Prostate gland (tissue), 2 donors: ENCODE results near the gene PRPF38B. TPM values are rescaled to one million over a fixed set of nuclear protein-coding genes. Genes with fewer than 3 reads are reported as not detected.

Source experiments
- DNase-seq: peaks from one replicate; pipeline ENCODE4 v3.0.0-alpha.2; 2019; ENCODE audit warnings: low spot score
- H3K27ac ChIP-seq, 2 donors: fragments of 200-600 bp; sonication (generic); 2 replicates each; pipeline ENCODE4 v1.5.1; 2017 to 2019
- H3K27me3 ChIP-seq: fragments of 200-600 bp; sonication (generic); replicated peaks from 2 replicates; pipeline ENCODE4 v1.5.1; 2019; ENCODE audit not compliant: insufficient read depth
- H3K36me3 ChIP-seq, 2 donors: fragments of 200-600 bp; sonication (generic); 1 replicate in 1 of 2; 2 replicates in 1 of 2; pipeline versions ENCODE4 v1.5.1 to v1.8.1; 2017 to 2019
- H3K4me1 ChIP-seq: fragments of 200-600 bp; sonication (generic); replicated peaks from 2 replicates; pipeline ENCODE4 v1.5.1; 2019
- H3K4me3 ChIP-seq, 2 donors: fragments of 200-600 bp; sonication (generic); 2 replicates each; pipeline ENCODE4 v1.5.1; 2017 to 2019
- H3K9me3 ChIP-seq: fragments of 200-600 bp; sonication (generic); 2 replicates; pipeline ENCODE4 v1.5.1; 2017
- POLR2A ChIP-seq: fragments of 450-650 bp; IDR thresholded peaks from one replicate; pipeline ENCODE4 v1.6.1; 2016; ENCODE audit warnings: antibody characterized with exemption, mild to moderate bottlenecking
- POLR2AphosphoS5 ChIP-seq: sonication (generic); formaldehyde crosslinking; IDR thresholded peaks from one replicate; pipeline ENCODE4 v1.6.1; 2017; ENCODE audit warnings: antibody characterized with exemption
- WGBS: methylation state at CpG from one replicate; pipeline ENCODE4 v1.1.5; 2018; 5-methylcytosine and 5-hydroxymethylcytosine counted together
- intact Hi-C: fragments of 100-400 bp; cut with DNase I; formaldehyde crosslinking; loops from one replicate; pipeline ENCODE4 v1.14.2; 2022
- total RNA-seq, 2 donors: library from RNA; depleted of rRNA; stranded (reverse); fragments of >200 nt; gene quantifications; one replicate each; pipeline ENCODE4 v1.1.0, GENCODE V29; 2016
- TF ChIP-seq, protein P1 (sequence below), 4 experiments: fragments of 200-600 bp in 2 of 4; fragments of 450-650 bp in 2 of 4; sonication (generic) in 2 of 4; IDR thresholded peaks; 1 replicate in 3 of 4; 2 replicates in 1 of 4; pipeline ENCODE4 v1.5.1; 2016 to 2019; ENCODE audit warnings: antibody characterized with exemption in 4 of 4, mild to moderate bottlenecking in 2 of 4, moderate library complexity in 2 of 4

PRPF38B gene
- total RNA-seq, 2 donors from 2014 or later = 18.9 to 24.2 TPM

DNA sequence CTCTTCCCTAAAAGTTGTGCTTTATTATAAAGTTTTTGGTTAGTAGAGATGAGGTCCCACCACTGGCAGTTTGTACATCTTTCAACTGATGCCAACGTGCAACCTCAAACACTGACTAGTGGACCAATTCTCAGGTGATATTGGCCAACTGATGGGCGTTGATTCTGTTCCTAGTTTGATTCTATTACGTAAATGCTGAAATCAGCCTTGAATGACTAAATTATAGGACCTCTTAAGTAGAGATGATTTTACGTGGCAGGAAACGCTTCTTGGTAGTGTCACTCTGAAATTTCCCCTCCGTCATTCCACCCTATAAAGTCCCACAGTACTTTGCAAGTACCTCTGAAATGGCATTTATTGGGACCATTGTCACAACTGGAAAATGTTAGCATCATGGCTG is 11.8 kb downstream of the PRPF38B start:
- Histone ChIP-seq H3K36me3 (no peaks in the 10 kb centered on the region), H3K27me3 (no peaks in the 10 kb centered on the region), H3K4me1 (peaks cover 5% of the 10 kb centered on the region), H3K9me3 (no peaks in the 10 kb centered on the region), H3K27ac (no peak overlapping the region), H3K4me3 (no peak overlapping the region)
- 47% methylated on average over 6 of the region's 6 CpGs for WGBS
- TF ChIP-seq, protein P1, sequence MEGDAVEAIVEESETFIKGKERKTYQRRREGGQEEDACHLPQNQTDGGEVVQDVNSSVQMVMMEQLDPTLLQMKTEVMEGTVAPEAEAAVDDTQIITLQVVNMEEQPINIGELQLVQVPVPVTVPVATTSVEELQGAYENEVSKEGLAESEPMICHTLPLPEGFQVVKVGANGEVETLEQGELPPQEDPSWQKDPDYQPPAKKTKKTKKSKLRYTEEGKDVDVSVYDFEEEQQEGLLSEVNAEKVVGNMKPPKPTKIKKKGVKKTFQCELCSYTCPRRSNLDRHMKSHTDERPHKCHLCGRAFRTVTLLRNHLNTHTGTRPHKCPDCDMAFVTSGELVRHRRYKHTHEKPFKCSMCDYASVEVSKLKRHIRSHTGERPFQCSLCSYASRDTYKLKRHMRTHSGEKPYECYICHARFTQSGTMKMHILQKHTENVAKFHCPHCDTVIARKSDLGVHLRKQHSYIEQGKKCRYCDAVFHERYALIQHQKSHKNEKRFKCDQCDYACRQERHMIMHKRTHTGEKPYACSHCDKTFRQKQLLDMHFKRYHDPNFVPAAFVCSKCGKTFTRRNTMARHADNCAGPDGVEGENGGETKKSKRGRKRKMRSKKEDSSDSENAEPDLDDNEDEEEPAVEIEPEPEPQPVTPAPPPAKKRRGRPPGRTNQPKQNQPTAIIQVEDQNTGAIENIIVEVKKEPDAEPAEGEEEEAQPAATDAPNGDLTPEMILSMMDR (IDR thresholded peaks at IDR 0.05) = no peak
- no peak for TF ChIP-seq POLR2A
- no peak for TF ChIP-seq POLR2AphosphoS5
- intact Hi-C loops = no loop called here
- no peak for DNase-seq

DNA sequence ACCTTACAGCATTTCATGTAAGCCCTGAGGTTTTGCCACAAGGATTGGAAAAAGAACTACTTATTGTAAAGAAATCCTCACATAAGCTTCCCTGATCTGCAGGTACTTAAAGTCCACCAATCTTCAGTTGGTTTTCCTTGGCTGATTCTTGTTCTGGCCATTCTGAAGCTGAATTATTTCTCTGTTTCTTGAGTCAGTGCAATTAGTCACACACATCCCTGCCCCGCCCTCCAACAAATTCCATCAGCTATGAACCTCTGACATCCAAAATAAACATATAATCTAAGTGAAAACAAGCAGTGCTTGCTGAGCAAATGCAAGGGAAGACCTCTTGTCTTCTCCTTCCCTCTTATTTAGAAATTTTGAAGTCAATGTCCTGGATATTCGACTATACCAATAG is 12.4 kb downstream of the PRPF38B start:
- 25% methylated on average over 2 of the region's 2 CpGs for WGBS
- intact Hi-C loops = no loop called here
- Histone ChIP-seq H3K27me3 (no peaks in the 10 kb centered on the region), H3K4me3 (no peak overlapping the region), H3K9me3 (no peaks in the 10 kb centered on the region), H3K27ac (no peak overlapping the region), H3K4me1 (peaks cover 5% of the 10 kb centered on the region), H3K36me3 (no peaks in the 10 kb centered on the region)
- TF ChIP-seq, protein P1 (IDR thresholded peaks at IDR 0.05) = no peak
- TF ChIP-seq POLR2AphosphoS5 = peak; percentile 8
- TF ChIP-seq POLR2A = no peak
- DNase-seq = no peak

DNA sequence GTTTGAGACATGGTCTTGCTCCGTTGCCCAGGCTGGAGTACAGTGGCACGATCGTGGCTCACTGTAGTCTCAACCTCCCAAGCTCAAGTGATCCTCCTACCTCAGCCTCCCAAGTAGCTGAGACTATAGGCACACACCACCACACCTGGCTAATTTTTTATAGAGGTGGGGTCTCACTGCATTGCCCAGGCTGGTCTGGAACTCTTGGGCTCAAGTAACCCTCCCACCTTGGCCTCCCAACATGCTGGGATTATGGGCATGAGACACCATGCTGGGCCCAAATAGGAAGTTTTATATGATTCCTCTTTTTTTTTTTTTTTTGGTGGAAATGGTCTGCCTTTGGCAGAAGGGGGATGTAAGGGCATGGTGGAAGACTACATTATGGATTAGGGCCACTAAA is 14.5 kb downstream of the PRPF38B start:
- Histone ChIP-seq H3K9me3 (no peaks in the 10 kb centered on the region), H3K4me3 (no peak overlapping the region), H3K4me1 (peaks cover 5% of the 10 kb centered on the region), H3K27ac (no peak overlapping the region), H3K36me3 (no peaks in the 10 kb centered on the region), H3K27me3 (no peaks in the 10 kb centered on the region)
- WGBS = 96% methylated on average over 3 of the region's 3 CpGs
- DNase-seq = no peak
- no peak for TF ChIP-seq POLR2AphosphoS5
- TF ChIP-seq, protein P1 (IDR thresholded peaks at IDR 0.05) = no peak
- no peak for TF ChIP-seq POLR2A
- intact Hi-C loops = no loop called here

DNA sequence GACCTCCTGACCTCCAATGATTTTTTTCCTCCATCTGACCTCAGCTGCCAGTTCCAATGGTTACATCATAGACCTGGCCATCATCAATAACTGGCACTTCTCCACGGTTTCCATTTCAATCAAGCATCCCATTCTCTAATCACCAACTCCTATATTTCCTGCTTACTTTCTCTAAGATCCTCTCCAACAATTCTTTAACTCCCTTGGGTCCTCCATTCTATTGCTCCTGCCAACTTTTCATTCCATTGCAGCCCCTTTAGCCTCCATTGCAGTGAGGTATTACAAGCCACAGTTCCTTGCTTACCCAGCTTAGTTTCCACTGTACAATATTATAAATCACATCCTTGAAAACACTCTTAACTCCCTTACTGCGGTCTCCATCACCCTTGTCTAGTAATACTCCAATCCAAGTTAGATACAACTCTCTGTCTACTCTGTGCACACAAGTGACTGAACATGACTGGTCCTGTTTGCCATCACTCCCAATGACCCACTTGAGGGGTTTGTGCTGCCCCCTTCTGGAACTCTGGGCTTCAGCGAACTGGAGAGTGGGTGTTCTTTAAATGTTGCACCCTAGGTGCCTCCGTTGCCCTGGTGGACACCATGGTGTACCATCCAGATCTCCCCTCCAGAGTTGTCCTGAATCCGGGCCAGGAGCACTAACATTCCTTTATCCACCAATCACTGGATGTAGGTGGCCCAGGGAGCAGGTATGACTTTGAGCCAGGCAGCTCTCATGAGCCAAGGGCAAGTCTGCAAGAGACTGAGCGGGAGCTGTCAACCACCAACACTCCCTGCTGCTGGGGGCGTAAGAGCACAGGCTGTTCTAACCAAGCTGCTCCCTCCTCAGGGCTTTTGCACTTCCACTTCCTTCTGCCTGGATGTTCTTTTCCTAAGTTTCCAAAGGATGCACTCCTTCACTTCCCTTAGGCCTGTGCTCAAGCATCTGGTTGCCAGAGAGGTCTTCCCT is 16.9 kb downstream of the PRPF38B start:
- no peak for DNase-seq

More for the DNA sequence above, 16.9 kb downstream of the PRPF38B start:
- H3K4me1 ChIP-seq = peaks cover 5% of the 10 kb centered on the region
- no peaks in the 10 kb centered on the region for H3K27me3 ChIP-seq
- no peaks in the 10 kb centered on the region for H3K9me3 ChIP-seq
- TF ChIP-seq POLR2AphosphoS5 (no peak), POLR2A (no peak)
- TF ChIP-seq, protein P1 (IDR thresholded peaks at IDR 0.05) = no peak
- H3K4me3 ChIP-seq = no peak overlapping the region
- 74% methylated on average over 7 of the region's 7 CpGs for WGBS
- H3K27ac ChIP-seq = no peak overlapping the region
- no peaks in the 10 kb centered on the region for H3K36me3 ChIP-seq
- intact Hi-C loops = no loop called here
